Central memory CD8-positive, alpha-beta T cell (primary cell): ENCODE measurements around the gene TTLL10.
A peak's percentile ranks its signal among the peaks of the same experiment; 100 is the strongest.

Experiments
- ATAC-seq: fragments of 150-1000 bp; cut with Tn5 transposase; replicated peaks from 2 replicates; pipeline ENCODE4 v1.10.0; 2022; ENCODE audit warnings: mild to moderate bottlenecking, moderate FRiP score, moderate number of reproducible peaks; ENCODE audit not compliant: poor library complexity, severe bottlenecking; ENCODE audit errors: extremely low read depth
- DNase-seq, 2 donors: peaks; one replicate each; pipeline ENCODE4 v3.0.0; 2021; ENCODE audit warnings: low spot score in 2 of 2
- H3K27ac Mint-ChIP-seq: one replicate; pipeline ENCODE4 v1.8.0; 2022; ENCODE audit warnings: low read depth, mild to moderate bottlenecking, moderate library complexity, mixed read lengths
- H3K27me3 Mint-ChIP-seq: one replicate; pipeline ENCODE4 v1.8.0; 2022; ENCODE audit warnings: mixed read lengths
- H3K36me3 Mint-ChIP-seq: one replicate; pipeline ENCODE4 v1.8.0; 2022; ENCODE audit warnings: mild to moderate bottlenecking, moderate library complexity, mixed read lengths; ENCODE audit not compliant: insufficient read depth
- H3K4me1 Mint-ChIP-seq: one replicate; pipeline ENCODE4 v1.8.0; 2022; ENCODE audit warnings: mixed read lengths
- H3K4me3 Mint-ChIP-seq: one replicate; pipeline ENCODE4 v1.8.0; 2022; ENCODE audit warnings: mild to moderate bottlenecking, moderate library complexity, mixed read lengths
- H3K9me3 Mint-ChIP-seq: one replicate; pipeline ENCODE4 v1.8.0; 2022; ENCODE audit warnings: mixed read lengths

TTLL10 gene

GRCh38 chr1:1197551-1198422 lies 24.1 kb downstream of the TTLL10 start:
- ATAC-seq (no peak), DNase-seq (no peak)
- Mint-ChIP-seq H3K27me3 (no peaks in the 10 kb centered on the region), H3K27ac (no peak overlapping the region), H3K4me1 (no peaks in the 10 kb centered on the region), H3K4me3 (no peak overlapping the region), H3K36me3 (no peaks in the 10 kb centered on the region), H3K9me3 (peaks cover 10% of the 10 kb centered on the region)

- H3K9me3 Mint-ChIP-seq, result peaks cover 10% of the 10 kb centered on the region
- DNase-seq (no peak), ATAC-seq (no peak)
- no peaks in the 10 kb centered on the region for H3K27me3 Mint-ChIP-seq
- no peak overlapping the region for H3K27ac Mint-ChIP-seq
- H3K4me3 Mint-ChIP-seq, result no peak overlapping the region
- no peaks in the 10 kb centered on the region for H3K36me3 Mint-ChIP-seq
- no peaks in the 10 kb centered on the region for H3K4me1 Mint-ChIP-seq
These were observed 24.9 kb downstream of the TTLL10 start for GRCh38 chr1:1198423-1199140.

GRCh38 chr1:1199141-1199960 lies 25.7 kb downstream of the TTLL10 start:
- Mint-ChIP-seq H3K4me3 (peak overlapping the region; percentile 59), H3K36me3 (no peaks in the 10 kb centered on the region), H3K9me3 (peaks cover 9% of the 10 kb centered on the region), H3K27ac (peak overlapping the region; percentile 19), H3K27me3 (no peaks in the 10 kb centered on the region), H3K4me1 (no peaks in the 10 kb centered on the region)
- DNase-seq, result no peak
- no peak for ATAC-seq

GRCh38 chr1:1199961-1200875 lies 26.5 kb downstream of the TTLL10 start:
- H3K9me3 Mint-ChIP-seq, result peaks cover under 1% of the 10 kb centered on the region
- no peaks in the 10 kb centered on the region for H3K4me1 Mint-ChIP-seq
- no peak for ATAC-seq
- H3K36me3 Mint-ChIP-seq, result no peaks in the 10 kb centered on the region
- DNase-seq, result no peak
- H3K4me3 Mint-ChIP-seq, result peak overlapping the region; percentile 59
- peak overlapping the region; percentile 19 for H3K27ac Mint-ChIP-seq
- H3K27me3 Mint-ChIP-seq, result no peaks in the 10 kb centered on the region

GRCh38 chr1:1200876-1201810 lies 27.5 kb downstream of the TTLL10 start:
- H3K4me3 Mint-ChIP-seq, result peak overlapping the region; percentile 59
- no peaks in the 10 kb centered on the region for H3K27me3 Mint-ChIP-seq
- no peaks in the 10 kb centered on the region for H3K36me3 Mint-ChIP-seq
- ATAC-seq (peak; percentile 84), DNase-seq (peak; percentile 58 to 80)
- no peak overlapping the region for H3K27ac Mint-ChIP-seq
- H3K9me3 Mint-ChIP-seq, result no peaks in the 10 kb centered on the region
- H3K4me1 Mint-ChIP-seq, result no peaks in the 10 kb centered on the region

GRCh38 chr1:1202831-1203560 lies 29.3 kb downstream of the TTLL10 start:
- Mint-ChIP-seq H3K9me3 (no peaks in the 10 kb centered on the region), H3K27ac (peak overlapping the region; percentile 44), H3K36me3 (no peaks in the 10 kb centered on the region), H3K27me3 (no peaks in the 10 kb centered on the region), H3K4me3 (no peak overlapping the region), H3K4me1 (peaks cover 8% of the 10 kb centered on the region)
- ATAC-seq, result no peak
- no peak for DNase-seq

- Mint-ChIP-seq H3K27ac (no peak overlapping the region), H3K4me1 (peaks cover 16% of the 10 kb centered on the region), H3K9me3 (no peaks in the 10 kb centered on the region), H3K27me3 (no peaks in the 10 kb centered on the region), H3K36me3 (peaks cover 4% of the 10 kb centered on the region), H3K4me3 (no peak overlapping the region)
- no peak for ATAC-seq
- no peak for DNase-seq
These were observed 30.1 kb downstream of the TTLL10 start for GRCh38 chr1:1203561-1204424.

GRCh38 chr1:1204425-1204920 lies 30.8 kb downstream of the TTLL10 start:
- H3K4me3 Mint-ChIP-seq, result no peak overlapping the region
- H3K27me3 Mint-ChIP-seq, result no peaks in the 10 kb centered on the region
- no peak for ATAC-seq
- DNase-seq, result no peak
- H3K27ac Mint-ChIP-seq, result peak overlapping the region; percentile 57
- no peaks in the 10 kb centered on the region for H3K9me3 Mint-ChIP-seq
- peaks cover 20% of the 10 kb centered on the region for H3K4me1 Mint-ChIP-seq
- peaks cover 4% of the 10 kb centered on the region for H3K36me3 Mint-ChIP-seq

GRCh38 chr1:1204998-1205768 lies 31.5 kb downstream of the TTLL10 start:
- Mint-ChIP-seq H3K9me3 (no peaks in the 10 kb centered on the region), H3K27me3 (no peaks in the 10 kb centered on the region)
- ATAC-seq, result no peak

More at GRCh38 chr1:1204998-1205768, 31.5 kb downstream of the TTLL10 start:
- Mint-ChIP-seq H3K4me3 (no peak overlapping the region), H3K4me1 (peaks cover 20% of the 10 kb centered on the region), H3K27ac (peak overlapping the region; percentile 57), H3K36me3 (peaks cover 4% of the 10 kb centered on the region)
- no peak for DNase-seq
